H9 (cell line): ENCODE measurements around the gene C1orf226. TPM values are rescaled to one million over a fixed set of nuclear protein-coding genes. Genes with fewer than 3 reads are reported as not detected.

Source experiments
- DNase-seq: peaks from one replicate; pipeline ENCODE4 v3.0.0-alpha.2; 2017
- H2AFZ ChIP-seq: one replicate; pipeline ENCODE4 v1.6.1; 2013; ENCODE audit warnings: mild to moderate bottlenecking, low read length, control low read depth, moderate library complexity
- H2AK5ac ChIP-seq: 2 replicates; pipeline ENCODE4 v1.6.1; 2013; ENCODE audit warnings: low read length, control low read depth, mixed read lengths; ENCODE audit not compliant: insufficient read length
- H2BK120ac ChIP-seq: one replicate; pipeline ENCODE4 v1.6.1; 2013; ENCODE audit warnings: low read depth, mild to moderate bottlenecking, low read length, control low read depth, inconsistent platforms; ENCODE audit not compliant: poor library complexity, severe bottlenecking
- H2BK12ac ChIP-seq: 2 replicates; pipeline ENCODE4 v1.6.1; 2013; ENCODE audit warnings: low read length, control low read depth, mixed read lengths, low read depth; ENCODE audit not compliant: insufficient read length
- H2BK15ac ChIP-seq: 2 replicates; pipeline ENCODE4 v1.6.1; 2013; ENCODE audit warnings: low read depth, low read length, control low read depth
- H2BK20ac ChIP-seq: one replicate; pipeline ENCODE4 v1.6.1; 2013; ENCODE audit warnings: low read depth, mild to moderate bottlenecking, low read length, control low read depth, inconsistent platforms; ENCODE audit not compliant: poor library complexity, severe bottlenecking
- H2BK5ac ChIP-seq: 2 replicates; pipeline ENCODE4 v1.6.1; 2013; ENCODE audit warnings: low read length, control low read depth, mixed read lengths; ENCODE audit not compliant: insufficient read length
- H3K14ac ChIP-seq: 2 replicates; pipeline ENCODE4 v1.6.1; 2013; ENCODE audit warnings: low read length, control low read depth; ENCODE audit not compliant: insufficient read depth
- H3K18ac ChIP-seq: 2 replicates; pipeline ENCODE4 v1.6.1; 2013; ENCODE audit warnings: low read depth, mild to moderate bottlenecking, mixed read lengths, low read length, control low read depth; ENCODE audit not compliant: insufficient read length
- H3K23ac ChIP-seq: 2 replicates; pipeline ENCODE4 v1.6.1; 2013; ENCODE audit warnings: low read length, control low read depth, mixed read lengths, low read depth; ENCODE audit not compliant: insufficient read length
- H3K23me2 ChIP-seq: 2 replicates; pipeline ENCODE4 v1.6.1; 2013; ENCODE audit warnings: low read depth, mild to moderate bottlenecking, mixed read lengths, low read length, control low read depth; ENCODE audit not compliant: insufficient read length, poor library complexity, severe bottlenecking
- H3K27ac ChIP-seq: 2 replicates; pipeline ENCODE4 v1.5.1; 2013; ENCODE audit warnings: low read length, control low read depth, mixed read lengths, low read depth; ENCODE audit not compliant: insufficient read length
- H3K27me3 ChIP-seq: 2 replicates; pipeline ENCODE4 v1.6.1; 2013; ENCODE audit warnings: low read length, control low read depth, inconsistent platforms; ENCODE audit not compliant: insufficient read depth
- H3K4ac ChIP-seq: 2 replicates; pipeline ENCODE4 v1.6.1; 2013; ENCODE audit warnings: low read depth, mild to moderate bottlenecking, control low read depth, inconsistent platforms, low read length, moderate library complexity
- H3K4me1 ChIP-seq: 2 replicates; pipeline ENCODE4 v1.6.1; 2013; ENCODE audit warnings: low read length, control low read depth, inconsistent platforms; ENCODE audit not compliant: insufficient read depth
- H3K4me2 ChIP-seq: 2 replicates; pipeline ENCODE4 v1.6.1; 2013; ENCODE audit warnings: low read length, control low read depth, mixed read lengths; ENCODE audit not compliant: insufficient read length, insufficient read depth
- H3K56ac ChIP-seq: 2 replicates; pipeline ENCODE4 v1.6.1; 2013; ENCODE audit warnings: low read depth, mild to moderate bottlenecking, mixed read lengths, low read length, control low read depth; ENCODE audit not compliant: insufficient read length
- H3K79me1 ChIP-seq: 2 replicates; pipeline ENCODE4 v1.6.1; 2013; ENCODE audit warnings: low read depth, mild to moderate bottlenecking, moderate library complexity, low read length, control low read depth, inconsistent platforms; ENCODE audit not compliant: insufficient read depth, poor library complexity, severe bottlenecking
- H3K79me2 ChIP-seq: 2 replicates; pipeline ENCODE4 v1.6.1; 2013; ENCODE audit warnings: low read length, control low read depth, inconsistent platforms; ENCODE audit not compliant: insufficient read depth
- H3K9ac ChIP-seq: 2 replicates; pipeline ENCODE4 v1.6.1; 2013; ENCODE audit warnings: low read length, control low read depth, mixed read lengths; ENCODE audit not compliant: insufficient read length; ENCODE audit errors: extremely low read depth
- H3K9me3 ChIP-seq: one replicate; pipeline ENCODE4 v1.6.1; 2013; ENCODE audit warnings: low read depth, low read length, inconsistent platforms; ENCODE audit not compliant: control insufficient read depth
- H3T11ph ChIP-seq: one replicate; pipeline ENCODE4 v1.6.1; 2013; ENCODE audit warnings: mild to moderate bottlenecking, low read length, control low read depth, inconsistent platforms
- H4K20me1 ChIP-seq: one replicate; pipeline ENCODE4 v1.6.1; 2013; ENCODE audit not compliant: control insufficient read depth, insufficient read length, insufficient read depth
- H4K5ac ChIP-seq: 2 replicates; pipeline ENCODE4 v1.6.1; 2013; ENCODE audit warnings: low read depth, mild to moderate bottlenecking, mixed read lengths, low read length, control low read depth; ENCODE audit not compliant: insufficient read length
- H4K8ac ChIP-seq: replicated peaks from 2 replicates; pipeline ENCODE4 v1.6.1; 2013; ENCODE audit warnings: low read length, control low read depth, mixed read lengths, low read depth; ENCODE audit not compliant: insufficient read length
- H4K91ac ChIP-seq: 2 replicates; pipeline ENCODE4 v1.6.1; 2013; ENCODE audit warnings: low read depth, mild to moderate bottlenecking, moderate library complexity, mixed read lengths, low read length, control low read depth; ENCODE audit not compliant: insufficient read length
- H3K27ac Mint-ChIP-seq, 3 experiments: 2 replicates in 2 of 3; 3 replicates in 1 of 3; pipeline ENCODE4 v1.8.0; 2020 to 2021; ENCODE audit warnings: mixed read lengths in 3 of 3, mild to moderate bottlenecking in 1 of 3, moderate library complexity in 1 of 3
- H3K27me3 Mint-ChIP-seq: 2 replicates; pipeline ENCODE4 v1.8.0; 2021; ENCODE audit warnings: low read depth, mild to moderate bottlenecking, moderate library complexity, mixed read lengths
- H3K36me3 Mint-ChIP-seq, 3 experiments: 2 replicates in 2 of 3; 3 replicates in 1 of 3; pipeline ENCODE4 v1.8.0; 2020 to 2021; ENCODE audit warnings: low read depth in 3 of 3, mixed read lengths in 3 of 3; ENCODE audit not compliant: insufficient read depth in 1 of 3
- H3K4me1 Mint-ChIP-seq, 2 experiments: 2 replicates each; pipeline ENCODE4 v1.8.0; 2020; ENCODE audit warnings: mixed read lengths in 2 of 2
- H3K4me3 Mint-ChIP-seq, 2 experiments: 2 replicates in 1 of 2; 3 replicates in 1 of 2; pipeline ENCODE4 v1.8.0; 2020 to 2021; ENCODE audit warnings: mild to moderate bottlenecking in 2 of 2, mixed read lengths in 2 of 2, moderate library complexity in 1 of 2
- H3K9me3 Mint-ChIP-seq, 2 experiments: 2 replicates in 1 of 2; 3 replicates in 1 of 2; pipeline ENCODE4 v1.8.0; 2020; ENCODE audit warnings: mild to moderate bottlenecking in 2 of 2, mixed read lengths in 2 of 2, moderate library complexity in 1 of 2
- WGBS: extraction: QIAGEN DNeasy Blood & Tissue Kit; methylation state at CpG from one replicate; pipeline ENCODE4 v1.1.7; 2013; ENCODE audit warnings: missing lambda C conversion rate, low lambda C conversion rate, mixed read lengths; ENCODE audit not compliant: insufficient read length; ENCODE audit errors: extremely low coverage; 5-methylcytosine and 5-hydroxymethylcytosine counted together
- total RNA-seq: library from RNA; stranded (reverse); gene quantifications from 2 replicates; pipeline ENCODE4 v1.2.1, GENCODE V29; 2021
- TF ChIP-seq, protein P1 (sequence below): fragments of 200-600 bp; sonication (generic); conservative IDR thresholded peaks from 3 replicates; pipeline ENCODE4 v1.8.0; 2021; ENCODE audit warnings: antibody characterized with exemption, mild to moderate bottlenecking

C1orf226 gene
- total RNA-seq, 1 experiment from 2014 or later: 11.5 TPM

DNA sequence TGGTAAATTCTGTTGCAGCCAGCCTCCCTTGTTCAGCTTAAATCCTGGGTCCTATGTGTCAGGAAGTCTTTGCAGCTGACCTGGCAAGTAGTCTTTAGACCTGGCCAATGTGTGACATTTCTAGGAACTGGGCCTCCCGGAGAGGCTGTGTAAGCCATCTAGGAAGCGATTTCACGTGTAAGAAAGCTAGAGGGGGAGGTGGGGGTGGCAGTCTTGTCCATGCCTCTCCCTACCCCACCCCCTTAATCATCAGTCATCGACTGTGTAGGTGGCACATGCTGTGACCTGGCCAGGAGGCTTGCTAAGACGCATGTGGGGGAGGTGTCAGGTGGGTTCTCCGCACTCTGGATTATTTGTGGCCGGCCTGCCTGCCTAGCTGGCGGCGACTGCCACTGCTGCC, 8.4 kb downstream of the C1orf226 start:
- TF ChIP-seq, protein P1, sequence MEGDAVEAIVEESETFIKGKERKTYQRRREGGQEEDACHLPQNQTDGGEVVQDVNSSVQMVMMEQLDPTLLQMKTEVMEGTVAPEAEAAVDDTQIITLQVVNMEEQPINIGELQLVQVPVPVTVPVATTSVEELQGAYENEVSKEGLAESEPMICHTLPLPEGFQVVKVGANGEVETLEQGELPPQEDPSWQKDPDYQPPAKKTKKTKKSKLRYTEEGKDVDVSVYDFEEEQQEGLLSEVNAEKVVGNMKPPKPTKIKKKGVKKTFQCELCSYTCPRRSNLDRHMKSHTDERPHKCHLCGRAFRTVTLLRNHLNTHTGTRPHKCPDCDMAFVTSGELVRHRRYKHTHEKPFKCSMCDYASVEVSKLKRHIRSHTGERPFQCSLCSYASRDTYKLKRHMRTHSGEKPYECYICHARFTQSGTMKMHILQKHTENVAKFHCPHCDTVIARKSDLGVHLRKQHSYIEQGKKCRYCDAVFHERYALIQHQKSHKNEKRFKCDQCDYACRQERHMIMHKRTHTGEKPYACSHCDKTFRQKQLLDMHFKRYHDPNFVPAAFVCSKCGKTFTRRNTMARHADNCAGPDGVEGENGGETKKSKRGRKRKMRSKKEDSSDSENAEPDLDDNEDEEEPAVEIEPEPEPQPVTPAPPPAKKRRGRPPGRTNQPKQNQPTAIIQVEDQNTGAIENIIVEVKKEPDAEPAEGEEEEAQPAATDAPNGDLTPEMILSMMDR: no peak
- Histone ChIP-seq H3K9ac (no peak overlapping the region), H2BK120ac (no peak overlapping the region), H3K14ac (no peak overlapping the region), H4K8ac (no peak overlapping the region), H3K23me2 (no peaks in the 10 kb centered on the region), H3K4ac (no peak overlapping the region), H3K56ac (no peak overlapping the region), H3K79me1 (no peaks in the 10 kb centered on the region), H2AFZ (no peak overlapping the region), H3K27me3 (no peaks in the 10 kb centered on the region), H4K91ac (no peak overlapping the region), H3K79me2 (no peaks in the 10 kb centered on the region), H2BK5ac (no peak overlapping the region), H3K27ac (no peak overlapping the region), H3K9me3 (no peaks in the 10 kb centered on the region), H3K4me2 (no peak overlapping the region), H3K4me1 (no peaks in the 10 kb centered on the region), H2AK5ac (no peak overlapping the region), H4K20me1 (no peaks in the 10 kb centered on the region), H2BK12ac (no peak overlapping the region), H3K23ac (no peak overlapping the region), H2BK20ac (no peak overlapping the region), H3T11ph (no peak overlapping the region), H3K18ac (no peak overlapping the region), H2BK15ac (no peak overlapping the region), H4K5ac (no peak overlapping the region)
- no peak for DNase-seq
- Mint-ChIP-seq H3K4me1 (peaks cover 21 to 32% of the 10 kb centered on the region in 2 experiments), H3K27me3 (no peaks in the 10 kb centered on the region; the same call in 1 of the 2 replicates), H3K27ac (no peak overlapping the region), H3K9me3 (no peaks in the 10 kb centered on the region), H3K36me3 (peaks cover 0 to 4% (median 0%) of the 10 kb centered on the region in 3 experiments; a peak in 2 of 7 replicates), H3K4me3 (no peak overlapping the region)
- no CpG with 5 or more reads among the region's 9 CpGs for WGBS
